Right cardiac atrium (tissue), 5 donors: Measurements from ENCODE around the gene ENHO. TPM values are rescaled to one million over a fixed set of nuclear protein-coding genes. Genes with fewer than 3 reads are reported as not detected.

Experiments
- ATAC-seq, 2 donors: fragments of 200-7000 bp; cut with Tn5 transposase; one replicate each; pipeline versions ENCODE4 v1.8.0 to v1.9.1; 2020; ENCODE audit warnings: moderate library complexity in 2 of 2, mild to moderate bottlenecking in 1 of 2
- DNase-seq, 3 donors: peaks; one replicate each; pipeline ENCODE4 v3.0.0-alpha.2; 2020
- H3K27ac ChIP-seq: one replicate; pipeline ENCODE4 v1.5.1; 2013; ENCODE audit warnings: mild to moderate bottlenecking, low read length, control low read depth, moderate library complexity
- H3K27me3 ChIP-seq: one replicate; pipeline ENCODE4 v1.6.1; 2013; ENCODE audit not compliant: control insufficient read depth, insufficient read depth
- H3K4me1 ChIP-seq: one replicate; pipeline ENCODE4 v1.6.1; 2013; ENCODE audit warnings: low read length; ENCODE audit not compliant: control insufficient read depth, insufficient read depth
- H3K4me3 ChIP-seq: one replicate; pipeline ENCODE4 v1.5.1; 2013; ENCODE audit warnings: low read length, control low read depth
- H3K9me3 ChIP-seq: one replicate; pipeline ENCODE4 v1.6.1; 2013; ENCODE audit warnings: low read length; ENCODE audit not compliant: control insufficient read depth
- WGBS: extraction: QIAGEN DNeasy Blood & Tissue Kit; methylation state at CpG from one replicate; pipeline ENCODE4 v1.1.7; 2013; 5-methylcytosine and 5-hydroxymethylcytosine counted together
- intact Hi-C, 4 donors: fragments of 100-400 bp; cut with DNase I; formaldehyde crosslinking; loops; one replicate each; pipeline versions ENCODE4 v1.11.0 to v1.14.0; 2022 to 2023
- polyA plus RNA-seq: library from polyadenylated mRNA; stranded (reverse); fragments of 200-250 nt; gene quantifications from one replicate; pipeline ENCODE4 v1.2.3, GENCODE V29; 2013
- total RNA-seq, 4 donors: library from RNA; stranded (reverse); fragmentation: NEBNext Ultra II Directional; extraction: Animal tissue kit (Norgen Biotek cat#: 25700); gene quantifications; one replicate each; pipeline ENCODE4 v1.2.1, GENCODE V29; 2021
- donor health status: healthy with polysubstance abuse.
- donor health status: DM: no; HTN: yes; CAD: no.
- donor health status: DM: no; HTN: no; CAD: no.
- donor health status: DM: no; HTN: yes; CAD: no; lungs with severe emphysema.
- donor health status: DM: yes; HTN: yes; CAD: no.

ENHO gene
- total and polyA plus RNA-seq, 5 donors, result 0.67 to 3.2 (median 1.6) TPM

GRCh38 chr9:34555002-34555348, 32.2 kb upstream of the ENHO start:
- ATAC-seq (no peak), DNase-seq (peak in 1 of 3 donors; percentile 66)
- Histone ChIP-seq H3K27me3 (no peaks in the 10 kb centered on the region), H3K4me1 (peaks cover 8% of the 10 kb centered on the region), H3K4me3 (no peak overlapping the region), H3K9me3 (no peaks in the 10 kb centered on the region), H3K27ac (no peak overlapping the region)
- WGBS, result 74% methylated on average over 23 of the region's 23 CpGs
- intact Hi-C loops, result no loop called here

- H3K9me3 ChIP-seq, result no peaks in the 10 kb centered on the region
- intact Hi-C loops, result no loop called here
- H3K27me3 ChIP-seq, result no peaks in the 10 kb centered on the region
- H3K4me3 ChIP-seq, result no peak overlapping the region
- WGBS, result 71% methylated on average over 16 of the region's 16 CpGs
- no peak for ATAC-seq
- H3K4me1 ChIP-seq, result peaks cover 6% of the 10 kb centered on the region
- DNase-seq, result no peak
- no peak overlapping the region for H3K27ac ChIP-seq
These were observed 31.6 kb upstream of the ENHO start for GRCh38 chr9:34554211-34555001.

GRCh38 chr9:34553511-34554021, 30.8 kb upstream of the ENHO start:
- intact Hi-C loops, result no loop called here
- ATAC-seq (no peak), DNase-seq (peak in 1 of 3 donors; percentile 48)
- H3K27me3 ChIP-seq, result no peaks in the 10 kb centered on the region
- H3K4me1 ChIP-seq, result no peaks in the 10 kb centered on the region
- no peak overlapping the region for H3K27ac ChIP-seq
- 81% methylated on average over 18 of the region's 18 CpGs for WGBS
- H3K9me3 ChIP-seq, result no peaks in the 10 kb centered on the region
- no peak overlapping the region for H3K4me3 ChIP-seq

- no peaks in the 10 kb centered on the region for H3K9me3 ChIP-seq
- H3K4me1 ChIP-seq, result no peaks in the 10 kb centered on the region
- no peaks in the 10 kb centered on the region for H3K27me3 ChIP-seq
- no peak for ATAC-seq
- no peak for DNase-seq
- WGBS, result 91% methylated on average over 2 of the region's 2 CpGs
- intact Hi-C loops, result no loop called here
- no peak overlapping the region for H3K27ac ChIP-seq
- H3K4me3 ChIP-seq, result no peak overlapping the region
These were observed 30.2 kb upstream of the ENHO start for GRCh38 chr9:34552986-34553385.

- no peaks in the 10 kb centered on the region for H3K9me3 ChIP-seq
- no peaks in the 10 kb centered on the region for H3K27me3 ChIP-seq
- no peaks in the 10 kb centered on the region for H3K4me1 ChIP-seq
- no peak for ATAC-seq
- H3K27ac ChIP-seq, result no peak overlapping the region
- no peak overlapping the region for H3K4me3 ChIP-seq
- DNase-seq, result peak in 1 of 3 donors; percentile 32
- intact Hi-C loops, result no loop called here
- 87% methylated on average over 13 of the region's 13 CpGs for WGBS
These were observed 29.8 kb upstream of the ENHO start for GRCh38 chr9:34552606-34552981.

GRCh38 chr9:34551751-34552605, 29.2 kb upstream of the ENHO start:
- WGBS, result 90% methylated on average over 20 of the region's 20 CpGs
- DNase-seq (peak in 1 of 3 donors; percentile 55), ATAC-seq (no peak)
- Histone ChIP-seq H3K4me1 (no peaks in the 10 kb centered on the region), H3K27me3 (no peaks in the 10 kb centered on the region), H3K9me3 (no peaks in the 10 kb centered on the region), H3K4me3 (no peak overlapping the region), H3K27ac (no peak overlapping the region)
- intact Hi-C loops, result no loop called here

GRCh38 chr9:34550681-34551270, 28.0 kb upstream of the ENHO start:
- DNase-seq (no peak), ATAC-seq (no peak)
- Histone ChIP-seq H3K27ac (no peak overlapping the region), H3K9me3 (no peaks in the 10 kb centered on the region), H3K4me3 (no peak overlapping the region), H3K4me1 (no peaks in the 10 kb centered on the region), H3K27me3 (no peaks in the 10 kb centered on the region)
- intact Hi-C loops, result no loop called here
- 76% methylated on average over 5 of the region's 5 CpGs for WGBS

- H3K27ac ChIP-seq, result no peak overlapping the region
- intact Hi-C loops, result no loop called here
- no peaks in the 10 kb centered on the region for H3K9me3 ChIP-seq
- no peaks in the 10 kb centered on the region for H3K4me1 ChIP-seq
- H3K27me3 ChIP-seq, result no peaks in the 10 kb centered on the region
- no peak for ATAC-seq
- WGBS, result 83% methylated on average over 12 of the region's 12 CpGs
- DNase-seq, result no peak
- no peak overlapping the region for H3K4me3 ChIP-seq
These were observed 27.4 kb upstream of the ENHO start for GRCh38 chr9:34550016-34550680.

GRCh38 chr9:34549407-34549732, 26.6 kb upstream of the ENHO start:
- H3K9me3 ChIP-seq, result no peaks in the 10 kb centered on the region
- H3K4me3 ChIP-seq, result no peak overlapping the region
- ATAC-seq, result no peak
- intact Hi-C loops, result loop anchor here in 3 of 4 donors (2.0 to 10.0 kb wide), 6 partner anchors 41 to 217 kb away; no protein-coding TSS in a partner anchor
- H3K4me1 ChIP-seq, result no peaks in the 10 kb centered on the region
- no peak overlapping the region for H3K27ac ChIP-seq
- no peak for DNase-seq
- WGBS, result 85% methylated on average over 5 of the region's 5 CpGs
- no peaks in the 10 kb centered on the region for H3K27me3 ChIP-seq

GRCh38 chr9:34547960-34548611, 25.3 kb upstream of the ENHO start:
- Histone ChIP-seq H3K27me3 (no peaks in the 10 kb centered on the region), H3K4me3 (no peak overlapping the region), H3K9me3 (no peaks in the 10 kb centered on the region), H3K4me1 (no peaks in the 10 kb centered on the region), H3K27ac (no peak overlapping the region)
- DNase-seq (peak; percentile 82 to 95 (median 92)), ATAC-seq (peak; percentile 85 to 90)
- intact Hi-C loops, result loop anchor here (1.0 to 10.0 kb wide), 7 partner anchors 43 to 216 kb away; no protein-coding TSS in a partner anchor
- 10% methylated on average over 13 of the region's 13 CpGs for WGBS
